ENCODE results near the gene GNAS.

The GNAS gene

DNA sequence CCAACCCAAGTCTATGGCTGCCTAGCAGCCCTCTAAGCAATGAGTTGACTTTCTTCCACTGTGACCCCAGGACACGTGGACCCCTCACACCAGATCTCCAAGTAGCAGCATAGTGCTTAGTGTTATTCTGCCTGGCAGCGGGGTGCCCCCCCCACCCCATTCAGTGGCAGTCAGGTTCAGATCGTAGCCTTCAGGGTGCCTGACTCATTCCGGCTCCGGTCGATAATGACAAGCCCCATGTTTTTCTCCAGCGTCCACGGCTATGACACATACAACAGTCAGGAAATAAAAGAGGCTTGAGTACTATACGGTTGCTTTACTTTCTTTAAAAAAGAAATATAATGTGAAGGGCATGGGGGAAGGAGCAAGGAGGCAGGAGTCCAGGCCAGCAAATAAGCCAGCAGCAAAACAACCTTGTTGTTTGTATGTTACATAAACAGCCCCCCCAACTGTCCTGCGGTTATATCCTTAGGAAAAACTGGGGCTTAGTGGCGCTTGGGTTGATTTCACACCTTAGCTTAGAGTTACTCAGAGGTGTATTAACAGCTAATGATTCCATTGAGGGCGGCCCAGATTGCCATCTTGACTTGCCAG, 23.1 kb downstream of the GNAS start:
- in situ Hi-C loops (cut with HindIII; ENCODE audit: low pct_ligation_motif_present, low sequenced_read_pairs) = no loop called here
- H3K4me3 ChIP-seq (ENCODE audit: low read depth, low read length) = no peak overlapping the region
- H3K27me3 ChIP-seq (replicated peaks) = no peaks in the 10 kb centered on the region
- TF ChIP-seq CTCF (IDR thresholded peaks at IDR 0.05; ENCODE audit: low read depth, low read length, missing control alignments) = no peak
- peak; percentile 78 for DNase-seq
- H3K27ac ChIP-seq = no peak overlapping the region
- no peaks in the 10 kb centered on the region for H3K36me3 ChIP-seq (replicated peaks)

- Histone ChIP-seq H3K36me3 (replicated peaks) (no peaks in the 10 kb centered on the region), H3K27me3 (replicated peaks) (no peaks in the 10 kb centered on the region), H3K27ac (no peak overlapping the region), H3K4me3 (ENCODE audit: low read depth, low read length) (no peak overlapping the region)
- DNase-seq = no peak
- no peak for TF ChIP-seq CTCF (IDR thresholded peaks at IDR 0.05; ENCODE audit: low read depth, low read length, missing control alignments)
- in situ Hi-C loops (cut with HindIII; ENCODE audit: low pct_ligation_motif_present, low sequenced_read_pairs) = no loop called here
These were observed 23.9 kb downstream of the GNAS start for GRCh38 chr20:58876437-58876836.

GRCh38 chr20:58877050-58877975, 24.8 kb downstream of the GNAS start:
- no peaks in the 10 kb centered on the region for H3K36me3 ChIP-seq (replicated peaks)
- no peaks in the 10 kb centered on the region for H3K27me3 ChIP-seq (replicated peaks)
- in situ Hi-C loops (cut with HindIII; ENCODE audit: low pct_ligation_motif_present, low sequenced_read_pairs) = no loop called here
- TF ChIP-seq CTCF (IDR thresholded peaks at IDR 0.05; ENCODE audit: low read depth, low read length, missing control alignments) = no peak
- no peak overlapping the region for H3K27ac ChIP-seq
- H3K4me3 ChIP-seq (ENCODE audit: low read depth, low read length) = no peak overlapping the region
- no peak for DNase-seq

DNA sequence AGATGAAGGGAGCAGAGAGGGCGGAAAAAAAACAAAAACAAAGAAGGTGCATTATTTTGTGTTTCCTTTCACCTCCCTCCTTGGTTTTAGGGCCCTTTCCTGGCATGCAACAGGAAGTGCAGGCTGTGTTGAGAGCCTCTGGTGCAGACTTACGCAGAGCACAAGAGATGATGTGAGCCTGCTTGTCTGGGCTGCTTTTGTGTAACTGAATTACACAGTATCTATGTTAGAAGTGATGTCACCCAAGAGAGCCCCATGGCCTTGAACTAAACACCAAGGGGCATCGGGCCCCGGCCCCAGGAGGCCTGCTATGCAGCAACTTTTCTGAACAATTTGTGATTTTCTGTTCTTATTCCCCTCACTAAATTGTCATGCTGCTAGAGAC, 25.5 kb downstream of the GNAS start:
- no peak for DNase-seq
- no peak for TF ChIP-seq CTCF (IDR thresholded peaks at IDR 0.05; ENCODE audit: low read depth, low read length, missing control alignments)
- H3K4me3 ChIP-seq (ENCODE audit: low read depth, low read length) = no peak overlapping the region
- H3K27me3 ChIP-seq (replicated peaks) = no peaks in the 10 kb centered on the region
- no peak overlapping the region for H3K27ac ChIP-seq
- no peaks in the 10 kb centered on the region for H3K36me3 ChIP-seq (replicated peaks)
- in situ Hi-C loops (cut with HindIII; ENCODE audit: low pct_ligation_motif_present, low sequenced_read_pairs) = no loop called here

DNA sequence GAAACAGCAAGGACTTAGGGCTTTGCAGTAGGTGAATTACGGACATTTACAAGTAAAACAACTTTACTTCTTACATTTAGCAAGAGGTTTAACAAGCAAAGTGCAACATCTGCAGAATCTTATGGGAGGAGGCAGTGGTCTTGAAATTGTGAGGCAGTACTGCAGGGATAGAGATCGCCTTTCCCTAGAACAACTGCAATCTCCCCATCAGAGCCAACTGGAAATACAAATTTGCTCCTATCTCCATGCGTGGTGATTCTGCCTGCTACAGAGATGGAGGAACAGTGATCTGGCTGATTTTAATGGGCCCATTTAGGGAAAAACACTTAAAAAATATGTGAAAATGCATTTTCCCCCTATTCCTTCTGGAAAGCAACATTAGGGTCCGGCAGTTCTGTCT, 25.9 kb downstream of the GNAS start:
- Histone ChIP-seq H3K4me3 (ENCODE audit: low read depth, low read length) (no peak overlapping the region), H3K27ac (no peak overlapping the region), H3K27me3 (replicated peaks) (no peaks in the 10 kb centered on the region), H3K36me3 (replicated peaks) (no peaks in the 10 kb centered on the region)
- in situ Hi-C loops (cut with HindIII; ENCODE audit: low pct_ligation_motif_present, low sequenced_read_pairs) = no loop called here
- no peak for DNase-seq
- TF ChIP-seq CTCF (IDR thresholded peaks at IDR 0.05; ENCODE audit: low read depth, low read length, missing control alignments) = no peak

Measured in brain microvascular endothelial cell (primary cell).